Osteoblast (primary cell): ENCODE results near the gene ZNF419. TPM values are rescaled to one million over a fixed set of nuclear protein-coding genes. Genes with fewer than 3 reads are reported as not detected.
A peak's percentile ranks its signal among the peaks of the same experiment; 100 is the strongest.
"Not testable (repeated sequence)": the region's sequence is repeated elsewhere in the genome, so short reads cannot be mapped to it uniquely, and the experiment has no call there.

Source experiments
- DNase-seq: peaks from one replicate; pipeline ENCODE4 v3.0.0; 2011; ENCODE audit warnings: low spot score, mixed read lengths; ENCODE audit not compliant: insufficient read length; ENCODE audit errors: missing footprints
- H2AFZ ChIP-seq: 2 replicates; pipeline ENCODE4 v1.6.0; 2011; ENCODE audit warnings: mild to moderate bottlenecking, low read length
- H3K27ac ChIP-seq: 2 replicates; pipeline ENCODE4 v1.5.1; 2011; ENCODE audit warnings: mild to moderate bottlenecking, low read depth, low read length, moderate library complexity
- H3K27me3 ChIP-seq: 2 replicates; pipeline ENCODE4 v1.6.0; 2012; ENCODE audit warnings: mild to moderate bottlenecking, control low read depth, inconsistent platforms, low read length, moderate library complexity; ENCODE audit not compliant: insufficient read depth
- H3K36me3 ChIP-seq: 2 replicates; pipeline ENCODE4 v1.5.1; 2011; ENCODE audit warnings: mild to moderate bottlenecking, low read length, control low read depth, moderate library complexity; ENCODE audit not compliant: insufficient read depth
- H3K4me1 ChIP-seq: 2 replicates; pipeline ENCODE4 v1.5.1; 2011; ENCODE audit warnings: mild to moderate bottlenecking, low read length, control low read depth, moderate library complexity; ENCODE audit not compliant: insufficient read depth
- H3K4me2 ChIP-seq: 2 replicates; pipeline ENCODE4 v1.6.0; 2011; ENCODE audit warnings: mild to moderate bottlenecking, low read length; ENCODE audit not compliant: insufficient read depth
- H3K4me3 ChIP-seq: fragments of 200-600 bp; sonication (generic); 3 replicates; pipeline ENCODE4 v1.5.1; 2012; ENCODE audit warnings: mild to moderate bottlenecking, low read length, inconsistent platforms; ENCODE audit not compliant: insufficient read depth
- H3K79me2 ChIP-seq: 2 replicates; pipeline ENCODE4 v1.6.0; 2012; ENCODE audit warnings: mild to moderate bottlenecking, low read length, control low read depth, inconsistent platforms; ENCODE audit not compliant: insufficient read depth
- H3K9me3 ChIP-seq: 2 replicates; pipeline ENCODE4 v1.5.1; 2011; ENCODE audit warnings: low read depth, low read length, control low read depth
- H4K20me1 ChIP-seq: 2 replicates; pipeline ENCODE4 v1.6.0; 2012; ENCODE audit warnings: mild to moderate bottlenecking, low read length, control low read depth; ENCODE audit not compliant: insufficient read depth
- total RNA-seq: library from RNA; depleted of rRNA; stranded (reverse); fragments of >200 nt; gene quantifications from 2 replicates; pipeline ENCODE4 v1.2.3, GENCODE V29; 2012
- TF ChIP-seq, protein P1 (sequence below): IDR thresholded peaks from 2 replicates; pipeline ENCODE4 v1.5.1; 2011; ENCODE audit warnings: mild to moderate bottlenecking, low read depth, low read length, moderate library complexity; ENCODE audit errors: extremely low read depth

ZNF419 gene
- 18.3 and 19.9 TPM in 2 replicates for total RNA-seq

GRCh38 chr19:57487477-57488298 lies at the start of gene ZNF419:
Gene ZNF419 (plus strand): TSS chr19:57487750. CDS start chr19:57487951, 201 bp downstream.
- H4K20me1 ChIP-seq, H3K4me1 ChIP-seq, H3K9me3 ChIP-seq, H3K27me3 ChIP-seq: not testable (repeated sequence)
- H3K4me2 ChIP-seq, result peak within 1 kb of the TSS; percentile 78
- peak within 1 kb of the TSS; percentile 76 for H3K27ac ChIP-seq
- DNase-seq, result peak; percentile 99
- H3K79me2 ChIP-seq, result peaks cover 19% of the 10 kb centered on the region
- H3K4me3 ChIP-seq, result peak within 1 kb of the TSS; percentile 98
- H3K36me3 ChIP-seq, result peaks cover 19% of the 10 kb centered on the region
- peak within 1 kb of the TSS; percentile 87 for H2AFZ ChIP-seq

DNA sequence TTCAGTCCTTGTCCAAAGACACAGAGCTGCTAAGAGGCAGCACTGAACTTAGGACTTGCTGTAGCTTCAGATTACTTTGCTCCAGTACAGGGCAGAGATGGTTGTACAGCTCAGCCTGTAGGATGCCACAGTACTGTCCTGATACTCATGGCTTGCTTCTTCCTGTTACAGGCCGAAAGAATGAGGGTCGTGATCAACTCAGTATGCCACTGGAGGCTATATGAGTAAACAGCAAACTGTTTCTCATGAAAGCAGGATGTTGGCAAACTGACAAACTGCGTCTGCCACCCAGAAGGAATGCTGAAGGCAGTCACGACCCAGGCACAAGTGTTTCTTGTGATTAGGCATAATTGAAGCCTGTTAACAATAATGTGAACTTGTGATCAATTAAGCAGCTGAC lies 49.6 kb upstream of the ZNF419 start:
- Histone ChIP-seq H3K4me3 (no peak overlapping the region), H4K20me1 (no peaks in the 10 kb centered on the region), H3K27ac (no peak overlapping the region), H2AFZ (no peak overlapping the region), H3K4me2 (no peak overlapping the region), H3K27me3 (no peaks in the 10 kb centered on the region), H3K4me1 (peaks cover 6% of the 10 kb centered on the region), H3K79me2 (peaks cover 61% of the 10 kb centered on the region), H3K9me3 (peaks cover under 1% of the 10 kb centered on the region), H3K36me3 (peaks cover 4% of the 10 kb centered on the region)
- no peak for DNase-seq
- TF ChIP-seq, protein P1, sequence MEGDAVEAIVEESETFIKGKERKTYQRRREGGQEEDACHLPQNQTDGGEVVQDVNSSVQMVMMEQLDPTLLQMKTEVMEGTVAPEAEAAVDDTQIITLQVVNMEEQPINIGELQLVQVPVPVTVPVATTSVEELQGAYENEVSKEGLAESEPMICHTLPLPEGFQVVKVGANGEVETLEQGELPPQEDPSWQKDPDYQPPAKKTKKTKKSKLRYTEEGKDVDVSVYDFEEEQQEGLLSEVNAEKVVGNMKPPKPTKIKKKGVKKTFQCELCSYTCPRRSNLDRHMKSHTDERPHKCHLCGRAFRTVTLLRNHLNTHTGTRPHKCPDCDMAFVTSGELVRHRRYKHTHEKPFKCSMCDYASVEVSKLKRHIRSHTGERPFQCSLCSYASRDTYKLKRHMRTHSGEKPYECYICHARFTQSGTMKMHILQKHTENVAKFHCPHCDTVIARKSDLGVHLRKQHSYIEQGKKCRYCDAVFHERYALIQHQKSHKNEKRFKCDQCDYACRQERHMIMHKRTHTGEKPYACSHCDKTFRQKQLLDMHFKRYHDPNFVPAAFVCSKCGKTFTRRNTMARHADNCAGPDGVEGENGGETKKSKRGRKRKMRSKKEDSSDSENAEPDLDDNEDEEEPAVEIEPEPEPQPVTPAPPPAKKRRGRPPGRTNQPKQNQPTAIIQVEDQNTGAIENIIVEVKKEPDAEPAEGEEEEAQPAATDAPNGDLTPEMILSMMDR, result no peak

DNA sequence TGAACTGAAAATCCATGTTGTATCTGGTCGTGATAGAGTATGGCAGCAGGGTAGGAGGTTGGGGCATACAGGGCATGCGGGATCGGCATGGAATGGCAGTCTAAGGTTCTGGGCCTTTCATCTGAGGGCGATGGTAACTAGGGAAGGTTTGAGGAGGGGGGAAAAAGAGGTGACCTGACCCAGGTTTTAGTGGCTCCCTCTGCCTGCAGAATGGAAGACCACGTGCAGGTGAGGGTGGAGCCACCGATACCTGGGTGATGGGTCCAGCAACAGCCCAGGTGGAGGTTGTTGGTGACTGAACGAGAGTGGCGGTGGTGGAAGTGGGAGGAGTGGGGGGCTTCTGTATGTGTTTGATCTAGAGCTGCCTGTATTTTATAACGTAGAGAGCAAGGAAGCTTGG lies 48.6 kb upstream of the ZNF419 start:
- peaks cover 6% of the 10 kb centered on the region for H3K4me1 ChIP-seq
- no peaks in the 10 kb centered on the region for H3K27me3 ChIP-seq
- DNase-seq, result no peak
- no peak overlapping the region for H2AFZ ChIP-seq
- H3K4me3 ChIP-seq, result no peak overlapping the region
- H3K9me3 ChIP-seq, result peaks cover 9% of the 10 kb centered on the region
- TF ChIP-seq, protein P1, result no peak
- H3K36me3 ChIP-seq, result peaks cover 14% of the 10 kb centered on the region
- H3K4me2 ChIP-seq, result no peak overlapping the region
- H3K27ac ChIP-seq, result no peak overlapping the region
- H4K20me1 ChIP-seq, result no peaks in the 10 kb centered on the region
- H3K79me2 ChIP-seq, result peaks cover 66% of the 10 kb centered on the region

DNA sequence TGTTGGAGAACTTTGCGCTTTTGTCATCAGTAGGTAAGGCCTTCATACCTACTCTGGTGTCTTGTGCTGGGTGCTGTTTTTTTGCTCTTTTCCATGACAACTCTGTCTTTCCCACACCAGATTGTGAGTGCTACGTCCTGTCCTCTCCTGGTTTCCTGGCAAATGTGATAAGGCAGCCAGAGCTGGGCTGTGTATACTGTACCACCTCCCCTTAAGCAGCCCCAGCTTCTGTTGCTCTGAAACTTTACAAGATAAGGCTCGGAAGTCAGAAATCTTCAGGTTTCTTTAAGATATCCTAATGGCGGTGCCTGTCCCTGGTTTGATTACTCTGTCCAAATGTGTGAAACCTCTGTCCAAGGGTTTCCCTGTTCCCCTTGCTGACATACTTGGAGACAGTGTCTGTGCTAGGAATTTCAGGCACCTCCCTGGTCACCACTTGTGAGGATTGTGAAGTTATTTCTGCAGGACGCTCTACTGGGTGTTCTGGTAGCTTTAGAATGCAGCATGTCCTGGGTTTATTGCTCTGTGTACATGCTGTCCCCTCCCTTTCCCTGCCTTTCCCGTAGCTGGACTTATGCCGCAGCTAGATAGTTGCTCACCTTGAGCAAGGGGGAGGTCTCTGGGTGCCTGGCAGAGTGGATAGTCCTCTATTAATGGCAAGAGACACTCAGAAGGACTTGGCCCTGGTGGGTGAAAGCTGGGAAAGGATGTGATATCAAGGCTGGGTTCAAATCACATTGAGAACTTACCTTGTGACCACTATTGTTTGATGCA lies 45.4 kb upstream of the ZNF419 start:
- H3K4me1 ChIP-seq, result no peaks in the 10 kb centered on the region
- no peaks in the 10 kb centered on the region for H4K20me1 ChIP-seq
- peaks cover 20% of the 10 kb centered on the region for H3K9me3 ChIP-seq
- peaks cover 15% of the 10 kb centered on the region for H3K36me3 ChIP-seq
- TF ChIP-seq, protein P1, result no peak
- no peaks in the 10 kb centered on the region for H3K27me3 ChIP-seq
- H3K4me2 ChIP-seq, result no peak overlapping the region
- H3K27ac ChIP-seq, result no peak overlapping the region
- peaks cover 48% of the 10 kb centered on the region for H3K79me2 ChIP-seq
- no peak for DNase-seq
- H2AFZ ChIP-seq, result no peak overlapping the region
- no peak overlapping the region for H3K4me3 ChIP-seq
